Spinal cord (tissue), 10 donors: Measurements from ENCODE around the gene SH3RF3. TPM values are rescaled to one million over a fixed set of nuclear protein-coding genes. Genes with fewer than 3 reads are reported as not detected.

ENCODE experiments used
- DNase-seq, 6 donors: peaks; one replicate each; pipeline versions ENCODE4 v3.0.0 to v3.0.0-alpha.2; 2013 to 2015; ENCODE audit warnings: low spot score in 6 of 6, low read depth in 4 of 6
- H3K27ac ChIP-seq: one replicate; pipeline ENCODE4 v1.5.1; 2013; ENCODE audit warnings: low read depth, low read length, control low read depth
- H3K27me3 ChIP-seq: one replicate; pipeline ENCODE4 v1.6.1; 2013; ENCODE audit warnings: low read length; ENCODE audit not compliant: control insufficient read depth, insufficient read depth
- H3K36me3 ChIP-seq: one replicate; pipeline ENCODE4 v1.6.1; 2013; ENCODE audit warnings: low read length; ENCODE audit not compliant: control insufficient read depth, insufficient read depth
- H3K4me1 ChIP-seq: one replicate; pipeline ENCODE4 v1.6.1; 2013; ENCODE audit warnings: low read length; ENCODE audit not compliant: control insufficient read depth, insufficient read depth
- H3K4me3 ChIP-seq: one replicate; pipeline ENCODE4 v1.5.1; 2013; ENCODE audit warnings: low read depth, low read length, control low read depth
- H3K9me3 ChIP-seq: one replicate; pipeline ENCODE4 v1.6.1; 2013; ENCODE audit warnings: low read length; ENCODE audit not compliant: control insufficient read depth, insufficient read depth
- WGBS: methylation state at CpG from one replicate; pipeline ENCODE4 v1.1.5; 2013; ENCODE audit warnings: missing lambda C conversion rate; ENCODE audit not compliant: insufficient coverage; 5-methylcytosine and 5-hydroxymethylcytosine counted together
- polyA plus RNA-seq, 2 donors: library from polyadenylated mRNA; unstranded; fragments of 120-200 nt; gene quantifications; one replicate each; pipeline ENCODE4 v1.2.1, GENCODE V29; 2013; ENCODE audit not compliant: insufficient read length in 2 of 2
- total RNA-seq, 2 donors: library from RNA; depleted of rRNA in 1 of 2; stranded (reverse); fragments of 120-200 nt in 1 of 2; fragments of >200 nt in 1 of 2; gene quantifications; one replicate each; pipeline versions ENCODE4 v1.2.3 to v1.2.4, GENCODE V29; 2013 to 2014
- donor health status: healthy.

SH3RF3 gene
- total and polyA plus RNA-seq, 4 donors = 4.8 to 11.8 (median 7.8) TPM

- WGBS = 89% methylated on average over 5 of the region's 8 CpGs
- no peaks in the 10 kb centered on the region for H3K4me1 ChIP-seq
- no peaks in the 10 kb centered on the region for H3K9me3 ChIP-seq
- DNase-seq = no peak
- H3K36me3 ChIP-seq = no peaks in the 10 kb centered on the region
- H3K4me3 ChIP-seq = no peak overlapping the region
- no peaks in the 10 kb centered on the region for H3K27me3 ChIP-seq
- H3K27ac ChIP-seq = no peak overlapping the region
Observed at GRCh38 chr2:109141727-109142283, 12.8 kb downstream of the SH3RF3 start.

- no peak overlapping the region for H3K4me3 ChIP-seq
- WGBS = 85% methylated on average over 16 of the region's 16 CpGs
- no peaks in the 10 kb centered on the region for H3K27me3 ChIP-seq
- no peaks in the 10 kb centered on the region for H3K36me3 ChIP-seq
- DNase-seq = no peak
- H3K9me3 ChIP-seq = no peaks in the 10 kb centered on the region
- no peak overlapping the region for H3K27ac ChIP-seq
- no peaks in the 10 kb centered on the region for H3K4me1 ChIP-seq
Observed at GRCh38 chr2:109142416-109143210, 13.6 kb downstream of the SH3RF3 start.

DNA sequence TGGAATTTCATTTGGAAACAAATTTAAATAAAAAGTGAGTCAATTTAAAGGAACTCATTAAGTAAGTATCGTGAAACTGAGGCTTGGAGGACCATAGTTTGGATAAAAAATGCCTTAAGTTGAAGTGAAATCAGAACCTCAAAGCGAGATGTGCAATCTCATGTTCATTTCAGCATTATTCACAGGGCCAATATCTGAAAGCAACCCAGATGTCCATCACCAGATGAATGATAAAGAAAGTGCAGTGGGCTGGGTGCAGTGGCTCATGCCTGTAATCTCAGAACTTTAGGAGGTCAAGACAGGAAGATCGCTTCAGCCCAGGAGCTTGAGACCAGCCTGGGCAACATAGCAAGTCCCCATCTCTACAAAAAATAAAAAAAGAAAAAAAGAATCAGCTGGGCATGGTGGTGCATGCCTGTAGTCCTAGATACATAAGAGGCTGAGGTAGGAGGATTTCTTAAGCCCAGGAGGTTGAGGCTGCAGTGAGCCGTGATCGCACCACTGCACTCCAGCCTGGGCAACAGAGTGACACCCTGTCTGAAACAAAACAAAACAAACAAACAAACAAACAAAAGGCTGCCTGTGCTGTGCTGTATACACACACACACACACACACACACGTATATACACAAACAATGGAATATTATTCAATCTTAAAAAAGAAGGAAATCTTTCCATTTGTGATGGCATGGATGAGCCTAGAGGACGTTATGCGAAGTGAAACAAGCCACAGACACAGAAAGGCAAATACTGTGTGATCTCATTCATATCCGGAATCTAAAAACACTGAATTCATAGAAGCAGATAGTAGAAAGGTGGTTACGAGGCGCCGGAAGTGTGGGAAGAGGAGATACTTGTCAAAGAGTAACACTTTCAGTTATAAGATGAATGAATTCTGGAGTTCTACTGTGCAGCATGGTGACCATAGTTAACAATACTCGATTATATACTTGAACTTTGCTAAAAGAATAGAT is 14.5 kb downstream of the SH3RF3 start:
- no peak overlapping the region for H3K4me3 ChIP-seq
- no peaks in the 10 kb centered on the region for H3K9me3 ChIP-seq
- H3K27ac ChIP-seq = no peak overlapping the region
- 98% methylated on average over 4 of the region's 13 CpGs for WGBS
- no peaks in the 10 kb centered on the region for H3K36me3 ChIP-seq
- H3K4me1 ChIP-seq = peaks cover 4% of the 10 kb centered on the region
- no peak for DNase-seq
- no peaks in the 10 kb centered on the region for H3K27me3 ChIP-seq

- Histone ChIP-seq H3K4me3 (no peak overlapping the region), H3K4me1 (peaks cover 4% of the 10 kb centered on the region), H3K27ac (no peak overlapping the region), H3K27me3 (no peaks in the 10 kb centered on the region), H3K9me3 (no peaks in the 10 kb centered on the region), H3K36me3 (no peaks in the 10 kb centered on the region)
- no peak for DNase-seq
- WGBS = 76% methylated on average over 5 of the region's 5 CpGs
Observed at GRCh38 chr2:109144271-109144670, 15.3 kb downstream of the SH3RF3 start.

GRCh38 chr2:109144721-109145120 is 15.7 kb downstream of the SH3RF3 start:
- H3K27ac ChIP-seq = no peak overlapping the region
- no peaks in the 10 kb centered on the region for H3K36me3 ChIP-seq
- WGBS = 94% methylated on average over 15 of the region's 15 CpGs
- no peak overlapping the region for H3K4me3 ChIP-seq
- H3K4me1 ChIP-seq = peaks cover 4% of the 10 kb centered on the region
- DNase-seq = no peak
- H3K27me3 ChIP-seq = no peaks in the 10 kb centered on the region
- no peaks in the 10 kb centered on the region for H3K9me3 ChIP-seq

DNA sequence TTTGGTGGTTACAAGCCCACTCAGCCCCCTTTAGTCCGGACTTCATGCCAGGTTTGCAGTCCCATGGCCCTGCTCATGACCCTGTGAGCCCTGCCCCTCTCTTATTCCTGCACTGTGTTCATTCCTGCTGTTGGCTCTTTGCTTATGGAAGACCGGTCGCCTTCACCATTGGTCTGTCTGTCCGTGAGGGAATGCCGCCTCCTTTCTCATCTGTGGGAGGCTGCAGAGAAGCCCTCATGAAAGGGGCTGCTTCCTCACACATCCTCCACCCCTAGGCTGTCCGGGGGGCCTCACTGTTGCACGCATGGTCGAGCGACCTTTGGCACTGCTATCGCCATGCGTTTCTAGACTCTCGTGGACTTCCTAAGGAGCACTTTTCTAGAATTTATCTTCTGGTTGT is 16.3 kb downstream of the SH3RF3 start:
- peaks cover 4% of the 10 kb centered on the region for H3K4me1 ChIP-seq
- 92% methylated on average over 12 of the region's 12 CpGs for WGBS
- H3K4me3 ChIP-seq = no peak overlapping the region
- no peak overlapping the region for H3K27ac ChIP-seq
- no peaks in the 10 kb centered on the region for H3K36me3 ChIP-seq
- H3K9me3 ChIP-seq = no peaks in the 10 kb centered on the region
- no peaks in the 10 kb centered on the region for H3K27me3 ChIP-seq
- no peak for DNase-seq

DNA sequence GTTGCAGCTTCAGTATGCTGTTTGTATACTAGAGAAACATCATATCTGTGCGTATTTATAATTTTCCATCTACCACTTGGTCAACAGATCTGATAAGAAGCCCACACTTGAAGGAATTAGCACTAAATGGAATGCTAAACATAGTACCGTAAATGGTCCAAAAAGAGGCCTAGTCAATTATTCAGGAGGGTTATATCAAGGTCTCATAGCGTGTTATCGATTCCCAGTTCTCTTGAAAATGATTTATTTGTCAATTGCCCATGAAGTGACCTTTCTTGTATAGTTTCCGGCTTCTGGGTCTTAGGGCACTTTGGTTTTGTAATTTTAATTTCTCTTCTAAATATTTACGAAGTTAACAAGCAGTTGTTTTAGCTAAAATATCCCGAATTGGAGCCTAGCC is 18.4 kb downstream of the SH3RF3 start:
- no peaks in the 10 kb centered on the region for H3K27me3 ChIP-seq
- no peaks in the 10 kb centered on the region for H3K36me3 ChIP-seq
- H3K4me3 ChIP-seq = no peak overlapping the region
- peaks cover 4% of the 10 kb centered on the region for H3K4me1 ChIP-seq
- DNase-seq = no peak
- 98% methylated on average over 4 of the region's 7 CpGs for WGBS
- no peak overlapping the region for H3K27ac ChIP-seq
- no peaks in the 10 kb centered on the region for H3K9me3 ChIP-seq

DNA sequence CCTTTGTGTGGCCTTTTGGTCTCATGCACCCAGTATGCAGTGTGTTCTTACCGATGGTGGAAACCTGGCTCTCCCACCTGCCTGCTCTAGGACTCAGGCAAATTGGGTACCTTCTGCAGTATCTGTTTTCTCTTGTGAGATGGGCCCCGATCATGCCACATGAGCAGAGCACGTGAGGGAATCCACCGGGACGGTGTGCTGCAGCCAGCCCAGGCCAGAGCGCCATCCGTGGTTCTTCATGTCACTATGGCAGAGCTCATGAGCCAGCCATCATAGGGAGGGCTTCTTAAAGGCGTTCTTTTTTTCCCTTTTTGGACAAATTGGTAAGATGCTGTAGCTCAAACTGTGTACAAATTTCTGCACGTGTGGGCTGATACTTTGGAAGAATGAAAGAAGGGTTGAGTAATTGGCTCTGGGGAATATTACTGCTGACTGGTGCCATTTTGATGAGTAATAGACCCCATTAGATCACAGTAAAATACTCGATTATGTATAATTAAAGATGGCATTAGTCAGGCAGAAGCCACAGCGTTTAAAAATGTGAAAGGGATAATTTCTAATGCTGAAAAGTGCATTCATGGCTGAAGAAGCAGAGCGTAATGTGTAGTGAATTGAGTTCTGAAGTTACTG is 19.2 kb downstream of the SH3RF3 start:
- Histone ChIP-seq H3K4me1 (peaks cover 4% of the 10 kb centered on the region), H3K4me3 (no peak overlapping the region), H3K36me3 (no peaks in the 10 kb centered on the region), H3K27ac (no peak overlapping the region), H3K9me3 (no peaks in the 10 kb centered on the region), H3K27me3 (no peaks in the 10 kb centered on the region)
- DNase-seq = peak in 1 of 6 donors; percentile 73
- 75% methylated on average over 10 of the region's 12 CpGs for WGBS

DNA sequence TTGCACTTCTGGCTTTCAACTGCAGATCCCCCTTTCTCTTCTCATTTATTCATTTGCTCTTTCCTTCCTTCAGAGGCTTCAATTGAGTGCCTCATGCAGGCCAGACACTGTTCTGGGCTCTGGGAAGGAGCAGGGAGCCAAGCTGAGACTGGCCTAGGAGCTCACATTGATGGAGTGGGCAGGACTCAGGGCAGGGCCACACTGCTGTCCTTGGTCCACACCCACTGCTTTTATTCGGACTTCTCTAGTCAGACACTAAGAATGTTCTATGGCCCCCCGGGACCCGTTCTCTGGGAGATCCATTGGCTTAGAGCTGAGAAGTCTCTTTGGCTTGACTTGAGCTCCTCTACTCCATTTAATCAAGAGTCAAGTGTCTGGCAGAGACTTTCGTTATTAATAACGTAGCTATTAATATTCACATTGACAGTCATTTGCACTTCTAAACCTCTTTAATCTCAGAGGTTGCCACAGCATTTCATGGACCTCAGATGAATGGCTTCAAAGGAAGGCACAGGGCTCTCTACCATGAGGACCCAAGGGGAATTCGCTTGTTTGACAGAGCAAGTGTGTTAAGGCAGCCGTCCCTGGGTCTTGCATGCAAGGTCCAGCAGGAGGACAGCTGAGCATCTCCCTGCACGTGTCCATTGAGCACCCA is 20.1 kb downstream of the SH3RF3 start:
- Histone ChIP-seq H3K36me3 (no peaks in the 10 kb centered on the region), H3K27ac (no peak overlapping the region)
- whole genome bisulfite sequencing = 92% methylated on average over 7 of the region's 8 CpGs

More for the DNA sequence above, 20.1 kb downstream of the SH3RF3 start:
- peaks cover 5% of the 10 kb centered on the region for H3K4me1 ChIP-seq
- no peaks in the 10 kb centered on the region for H3K27me3 ChIP-seq
- no peaks in the 10 kb centered on the region for H3K9me3 ChIP-seq
- no peak overlapping the region for H3K4me3 ChIP-seq
- DNase-seq = no peak
